Immature natural killer cell (primary cell): Measurements from ENCODE around the gene SCYGR3. TPM values are rescaled to one million over a fixed set of nuclear protein-coding genes. Genes with fewer than 3 reads are reported as not detected.

Experiments
- DNase-seq, 3 donors: peaks; one replicate each; pipeline ENCODE4 v3.0.0; 2022; ENCODE audit warnings: mixed read lengths in 1 of 3
- H3K27ac Mint-ChIP-seq, 6 donors: one replicate each; pipeline ENCODE4 v1.8.0; 2020; ENCODE audit warnings: mixed read lengths in 6 of 6, mild to moderate bottlenecking in 5 of 6, inconsistent platforms in 4 of 6, moderate library complexity in 3 of 6
- H3K27me3 Mint-ChIP-seq, 3 donors: one replicate each; pipeline ENCODE4 v1.8.0; 2020 to 2021; ENCODE audit warnings: low read depth in 3 of 3, mild to moderate bottlenecking in 3 of 3, mixed read lengths in 3 of 3, moderate library complexity in 3 of 3, inconsistent platforms in 1 of 3
- H3K36me3 Mint-ChIP-seq, 3 donors: one replicate each; pipeline ENCODE4 v1.8.0; 2020; ENCODE audit warnings: mixed read lengths in 3 of 3, inconsistent platforms in 2 of 3, mild to moderate bottlenecking in 2 of 3
- H3K4me1 Mint-ChIP-seq, 2 donors: one replicate each; pipeline ENCODE4 v1.8.0; 2020; ENCODE audit warnings: inconsistent platforms in 2 of 2, mild to moderate bottlenecking in 2 of 2, mixed read lengths in 2 of 2, moderate library complexity in 1 of 2
- H3K4me3 Mint-ChIP-seq, 5 donors: one replicate each; pipeline ENCODE4 v1.8.0; 2020; ENCODE audit warnings: mild to moderate bottlenecking in 5 of 5, mixed read lengths in 5 of 5, inconsistent platforms in 3 of 5, moderate library complexity in 3 of 5
- H3K9me3 Mint-ChIP-seq, 6 donors: one replicate each; pipeline ENCODE4 v1.8.0; 2020; ENCODE audit warnings: mild to moderate bottlenecking in 6 of 6, mixed read lengths in 6 of 6, inconsistent platforms in 4 of 6, moderate library complexity in 3 of 6
- polyA plus RNA-seq, 3 donors: library from polyadenylated mRNA; unstranded; fragments of 300-500 nt; fragmentation: Illumina TruSeq; gene quantifications; one replicate each; pipeline ENCODE4 v1.2.3, GENCODE V29; 2021

SCYGR3 gene
- not detected for polyA plus RNA-seq

- Mint-ChIP-seq H3K4me1 (peaks cover 1 to 4% of the 10 kb centered on the region in 2 donors), H3K36me3 (no peaks in the 10 kb centered on the region), H3K4me3 (no peak within 1 kb of the TSS), H3K27ac (no peak within 1 kb of the TSS), H3K9me3 (peaks cover 0 to 3% (median 0%) of the 10 kb centered on the region in 6 donors), H3K27me3 (peaks cover 2 to 9% (median 2%) of the 10 kb centered on the region in 3 donors)
- no peak for DNase-seq
These were observed at the start of gene SCYGR3 for GRCh38 chr2:227614740-227615139. Gene SCYGR3 (minus strand): TSS chr2:227614840. CDS start chr2:227614840, 0 bp downstream.

- Mint-ChIP-seq H3K9me3 (no peaks in the 10 kb centered on the region), H3K4me3 (no peak overlapping the region), H3K36me3 (no peaks in the 10 kb centered on the region), H3K27me3 (peaks cover 0 to 7% (median 2%) of the 10 kb centered on the region in 3 donors), H3K4me1 (no peaks in the 10 kb centered on the region), H3K27ac (no peak overlapping the region)
- DNase-seq = no peak
These were observed 47.2 kb upstream of the SCYGR3 start for GRCh38 chr2:227661827-227662226.

- Mint-ChIP-seq H3K9me3 (no peaks in the 10 kb centered on the region), H3K27ac (no peak overlapping the region), H3K4me1 (no peaks in the 10 kb centered on the region), H3K36me3 (no peaks in the 10 kb centered on the region), H3K4me3 (no peak overlapping the region), H3K27me3 (peaks cover 0 to 7% (median 2%) of the 10 kb centered on the region in 3 donors)
- no peak for DNase-seq
These were observed 46.5 kb upstream of the SCYGR3 start for GRCh38 chr2:227661025-227661649.

- Mint-ChIP-seq H3K9me3 (no peaks in the 10 kb centered on the region), H3K36me3 (no peaks in the 10 kb centered on the region), H3K27me3 (peaks cover 0 to 7% (median 4%) of the 10 kb centered on the region in 3 donors), H3K27ac (no peak overlapping the region), H3K4me1 (no peaks in the 10 kb centered on the region), H3K4me3 (no peak overlapping the region)
- DNase-seq = no peak
These were observed 42.7 kb upstream of the SCYGR3 start for GRCh38 chr2:227657199-227657845.

- peaks cover 0 to 7% (median 4%) of the 10 kb centered on the region in 3 donors for H3K27me3 Mint-ChIP-seq
- H3K36me3 Mint-ChIP-seq = no peaks in the 10 kb centered on the region
- H3K4me1 Mint-ChIP-seq = no peaks in the 10 kb centered on the region
- no peak for DNase-seq
- no peak overlapping the region for H3K4me3 Mint-ChIP-seq
- H3K9me3 Mint-ChIP-seq = no peaks in the 10 kb centered on the region
- H3K27ac Mint-ChIP-seq = no peak overlapping the region
These were observed 40.8 kb upstream of the SCYGR3 start for GRCh38 chr2:227655454-227655853.

- H3K4me3 Mint-ChIP-seq = no peak overlapping the region
- H3K4me1 Mint-ChIP-seq = no peaks in the 10 kb centered on the region
- peaks cover 0 to 6% (median 5%) of the 10 kb centered on the region in 3 donors for H3K27me3 Mint-ChIP-seq
- no peaks in the 10 kb centered on the region for H3K36me3 Mint-ChIP-seq
- H3K9me3 Mint-ChIP-seq = no peaks in the 10 kb centered on the region
- DNase-seq = no peak
- H3K27ac Mint-ChIP-seq = no peak overlapping the region
These were observed 39.8 kb upstream of the SCYGR3 start for GRCh38 chr2:227654426-227654825.

- DNase-seq = no peak
- H3K4me1 Mint-ChIP-seq = no peaks in the 10 kb centered on the region
- H3K27me3 Mint-ChIP-seq = peaks cover under 1 to 6% (median 4%) of the 10 kb centered on the region in 3 donors
- H3K4me3 Mint-ChIP-seq = no peak overlapping the region
- H3K27ac Mint-ChIP-seq = no peak overlapping the region
- no peaks in the 10 kb centered on the region for H3K36me3 Mint-ChIP-seq
- H3K9me3 Mint-ChIP-seq = no peaks in the 10 kb centered on the region
These were observed 38.8 kb upstream of the SCYGR3 start for GRCh38 chr2:227653419-227653818.

- DNase-seq = no peak
- no peak overlapping the region for H3K4me3 Mint-ChIP-seq
- no peaks in the 10 kb centered on the region for H3K36me3 Mint-ChIP-seq
- no peaks in the 10 kb centered on the region for H3K9me3 Mint-ChIP-seq
- peaks cover 0 to 2% (median 2%) of the 10 kb centered on the region in 3 donors for H3K27me3 Mint-ChIP-seq
- H3K27ac Mint-ChIP-seq = no peak overlapping the region
- H3K4me1 Mint-ChIP-seq = no peaks in the 10 kb centered on the region
These were observed 29.4 kb upstream of the SCYGR3 start for GRCh38 chr2:227643990-227644551.

- H3K4me1 Mint-ChIP-seq = no peaks in the 10 kb centered on the region
- H3K9me3 Mint-ChIP-seq = no peaks in the 10 kb centered on the region
- no peak for DNase-seq
- H3K27me3 Mint-ChIP-seq = peaks cover 0 to 5% (median 3%) of the 10 kb centered on the region in 3 donors
- H3K27ac Mint-ChIP-seq = no peak overlapping the region
- H3K4me3 Mint-ChIP-seq = no peak overlapping the region
- H3K36me3 Mint-ChIP-seq = no peaks in the 10 kb centered on the region
These were observed 28.0 kb upstream of the SCYGR3 start for GRCh38 chr2:227642656-227643055.

GRCh38 chr2:227634201-227634600 is 19.6 kb upstream of the SCYGR3 start:
- Mint-ChIP-seq H3K27me3 (peaks cover 3 to 6% (median 6%) of the 10 kb centered on the region in 3 donors), H3K9me3 (no peaks in the 10 kb centered on the region), H3K4me1 (no peaks in the 10 kb centered on the region), H3K4me3 (no peak overlapping the region), H3K36me3 (no peaks in the 10 kb centered on the region), H3K27ac (no peak overlapping the region)
- no peak for DNase-seq

GRCh38 chr2:227632827-227633226 is 18.2 kb upstream of the SCYGR3 start:
- no peak overlapping the region for H3K27ac Mint-ChIP-seq
- H3K36me3 Mint-ChIP-seq = no peaks in the 10 kb centered on the region
- H3K4me3 Mint-ChIP-seq = no peak overlapping the region
- no peak for DNase-seq
- no peaks in the 10 kb centered on the region for H3K4me1 Mint-ChIP-seq
- no peaks in the 10 kb centered on the region for H3K9me3 Mint-ChIP-seq
- peaks cover 2 to 6% (median 5%) of the 10 kb centered on the region in 3 donors for H3K27me3 Mint-ChIP-seq

- no peak overlapping the region for H3K4me3 Mint-ChIP-seq
- no peak for DNase-seq
- H3K27ac Mint-ChIP-seq = no peak overlapping the region
- peaks cover 0 to 6% (median 3%) of the 10 kb centered on the region in 3 donors for H3K27me3 Mint-ChIP-seq
- H3K9me3 Mint-ChIP-seq = no peaks in the 10 kb centered on the region
- H3K4me1 Mint-ChIP-seq = no peaks in the 10 kb centered on the region
- H3K36me3 Mint-ChIP-seq = no peaks in the 10 kb centered on the region
These were observed 15.7 kb upstream of the SCYGR3 start for GRCh38 chr2:227630322-227630721.

GRCh38 chr2:227629435-227629834 is 14.8 kb upstream of the SCYGR3 start:
- Mint-ChIP-seq H3K9me3 (no peaks in the 10 kb centered on the region), H3K4me1 (no peaks in the 10 kb centered on the region), H3K4me3 (no peak overlapping the region), H3K27ac (no peak overlapping the region), H3K36me3 (no peaks in the 10 kb centered on the region), H3K27me3 (peaks cover 0 to 6% (median 3%) of the 10 kb centered on the region in 3 donors)
- DNase-seq = no peak

GRCh38 chr2:227627769-227628168 is 13.1 kb upstream of the SCYGR3 start:
- Mint-ChIP-seq H3K36me3 (no peaks in the 10 kb centered on the region), H3K4me3 (no peak overlapping the region), H3K27ac (no peak overlapping the region), H3K4me1 (no peaks in the 10 kb centered on the region), H3K9me3 (no peaks in the 10 kb centered on the region), H3K27me3 (peaks cover 0 to 8% (median 3%) of the 10 kb centered on the region in 3 donors)
- no peak for DNase-seq
